Mucosa of descending colon (tissue), 3 donors: ENCODE data around the gene SHCBP1L. TPM values are rescaled to one million over a fixed set of nuclear protein-coding genes. Genes with fewer than 3 reads are reported as not detected.
A peak's percentile ranks its signal among the peaks of the same experiment; 100 is the strongest.
"Not testable (repeated sequence)": the region's sequence is repeated elsewhere in the genome, so short reads cannot be mapped to it uniquely, and the experiment has no call there.

Experiments used
- ATAC-seq: fragments of 200-7000 bp; cut with Tn5 transposase; one replicate; pipeline ENCODE4 v1.9.1; 2020; ENCODE audit warnings: mild to moderate bottlenecking, moderate library complexity
- DNase-seq, 3 donors: peaks; one replicate each; pipeline ENCODE4 v3.0.0-alpha.2; 2020
- H3K36me3 ChIP-seq: fragments of 200-600 bp; one replicate; pipeline ENCODE4 v1.8.0; 2021; ENCODE audit warnings: low read depth, mild to moderate bottlenecking
- H3K4me1 ChIP-seq: fragments of 200-600 bp; one replicate; pipeline ENCODE4 v1.8.0; 2021; ENCODE audit warnings: low read depth, mild to moderate bottlenecking
- H3K4me3 ChIP-seq: fragments of 200-600 bp; one replicate; pipeline ENCODE4 v1.8.0; 2021; ENCODE audit warnings: mild to moderate bottlenecking
- H3K9me3 ChIP-seq: fragments of 200-600 bp; one replicate; pipeline ENCODE4 v1.8.0; 2021; ENCODE audit warnings: mild to moderate bottlenecking
- CTCF ChIP-seq: fragments of 200-600 bp; IDR thresholded peaks from one replicate; pipeline ENCODE4 v1.8.0; 2022; ENCODE audit warnings: antibody characterized with exemption, mild to moderate bottlenecking
- intact Hi-C, 2 donors: fragments of 100-400 bp; cut with DNase I in 1 of 2; cut with micrococcal nuclease in 1 of 2; formaldehyde crosslinking; loops; one replicate each; pipeline versions ENCODE4 v1.11.0 to v1.11.1; 2022; cut with DNase I, micrococcal nuclease
- total RNA-seq, 3 donors: library from RNA; stranded (reverse); fragmentation: NEBNext Ultra II Directional in 2 of 3; extraction: Animal tissue kit (Norgen Biotek cat#: 25700) in 2 of 3; gene quantifications; one replicate each; pipeline versions ENCODE4 v1.2.1 to v1.2.4, GENCODE V29; 2021 to 2023
- donor health status: DM: no; HTN: no; CAD: no; lungs with moderate emphysema.
- donor health status: DM: no; HTN: no; CAD: no.
- donor health status: DM: no; HTN: yes; CAD: no.

Gene SHCBP1L
- total RNA-seq, 3 donors from 2014 or later: not detected

GRCh38 chr1:182909578-182909977, 43.4 kb downstream of the SHCBP1L start:
- Histone ChIP-seq H3K36me3 (no peaks in the 10 kb centered on the region), H3K4me1 (no peaks in the 10 kb centered on the region), H3K9me3 (no peaks in the 10 kb centered on the region), H3K4me3 (no peak overlapping the region)
- ATAC-seq (no peak), DNase-seq (no peak)
- intact Hi-C loops: no loop called here
- no peak for TF ChIP-seq CTCF

- intact Hi-C loops: no loop called here
These were observed 47.6 kb downstream of the SHCBP1L start for GRCh38 chr1:182905321-182905720.

GRCh38 chr1:182901946-182902345, 51.0 kb downstream of the SHCBP1L start:
- ATAC-seq, DNase-seq, intact Hi-C loops, H3K4me3 ChIP-seq, H3K9me3 ChIP-seq, H3K4me1 ChIP-seq, H3K36me3 ChIP-seq: not testable (repeated sequence)

More at GRCh38 chr1:182905321-182905720, 47.6 kb downstream of the SHCBP1L start:
- no peak for DNase-seq
- H3K4me3 ChIP-seq: no peak overlapping the region
- no peak for ATAC-seq
- no peak for TF ChIP-seq CTCF
- H3K9me3 ChIP-seq: no peaks in the 10 kb centered on the region
- no peaks in the 10 kb centered on the region for H3K4me1 ChIP-seq
- no peaks in the 10 kb centered on the region for H3K36me3 ChIP-seq

GRCh38 chr1:182897696-182898095, 55.3 kb downstream of the SHCBP1L start:
- Histone ChIP-seq H3K9me3 (no peaks in the 10 kb centered on the region), H3K36me3 (no peaks in the 10 kb centered on the region), H3K4me1 (no peaks in the 10 kb centered on the region), H3K4me3 (no peak overlapping the region)
- DNase-seq (no peak), ATAC-seq (no peak)
- intact Hi-C loops: no loop called here
- TF ChIP-seq CTCF: no peak

- ATAC-seq: no peak
- H3K4me3 ChIP-seq: no peak overlapping the region
- no peaks in the 10 kb centered on the region for H3K4me1 ChIP-seq
- no peak for DNase-seq
- no peak for TF ChIP-seq CTCF
- intact Hi-C loops: no loop called here
- H3K36me3 ChIP-seq: peaks cover 13% of the 10 kb centered on the region
- no peaks in the 10 kb centered on the region for H3K9me3 ChIP-seq
These were observed 61.9 kb downstream of the SHCBP1L start for GRCh38 chr1:182890927-182891610.

- H3K9me3 ChIP-seq: no peaks in the 10 kb centered on the region
- intact Hi-C loops: no loop called here
- ATAC-seq (peak; percentile 26), DNase-seq (no peak)
- TF ChIP-seq CTCF: no peak
- H3K4me1 ChIP-seq: no peaks in the 10 kb centered on the region
- peaks cover 15% of the 10 kb centered on the region for H3K36me3 ChIP-seq
- no peak overlapping the region for H3K4me3 ChIP-seq
These were observed 63.0 kb downstream of the SHCBP1L start for GRCh38 chr1:182889997-182890396.
